GM18507 (cell line): ENCODE measurements around the gene RTL5.

Experiments
- DNase-seq: peaks from one replicate; pipeline ENCODE4 v3.0.0; 2011; ENCODE audit warnings: low read depth; ENCODE audit not compliant: insufficient read length; ENCODE audit errors: extremely low spot score
- FAIRE-seq: peaks from 2 replicates; lab custom pipeline; 2011; peaks lifted over from hg19 to GRCh38; lab: Jason Lieb, UNC

The RTL5 gene

GRCh38 chrX:72130762-72131250, 909 bp downstream of the RTL5 start:
- no peak for FAIRE-seq
- DNase-seq: no peak

- DNase-seq (no peak), FAIRE-seq (no peak)
Observed at GRCh38 chrX:72130156-72130761, 1.5 kb downstream of the RTL5 start.

GRCh38 chrX:72129661-72130060, 2.1 kb downstream of the RTL5 start:
- FAIRE-seq: no peak
- DNase-seq: no peak

GRCh38 chrX:72128881-72129280, 2.8 kb downstream of the RTL5 start:
- FAIRE-seq (no peak), DNase-seq (no peak)

GRCh38 chrX:72128183-72128834, 3.4 kb downstream of the RTL5 start:
- no peak for DNase-seq
- FAIRE-seq: no peak

- FAIRE-seq (no peak), DNase-seq (no peak)
Observed at GRCh38 chrX:72127332-72127731, 4.4 kb downstream of the RTL5 start.

GRCh38 chrX:72126539-72127140, 5.1 kb downstream of the RTL5 start:
- DNase-seq (no peak), FAIRE-seq (peak; percentile 91)

GRCh38 chrX:72126048-72126415, 5.7 kb downstream of the RTL5 start:
- no peak for FAIRE-seq
- no peak for DNase-seq

DNA sequence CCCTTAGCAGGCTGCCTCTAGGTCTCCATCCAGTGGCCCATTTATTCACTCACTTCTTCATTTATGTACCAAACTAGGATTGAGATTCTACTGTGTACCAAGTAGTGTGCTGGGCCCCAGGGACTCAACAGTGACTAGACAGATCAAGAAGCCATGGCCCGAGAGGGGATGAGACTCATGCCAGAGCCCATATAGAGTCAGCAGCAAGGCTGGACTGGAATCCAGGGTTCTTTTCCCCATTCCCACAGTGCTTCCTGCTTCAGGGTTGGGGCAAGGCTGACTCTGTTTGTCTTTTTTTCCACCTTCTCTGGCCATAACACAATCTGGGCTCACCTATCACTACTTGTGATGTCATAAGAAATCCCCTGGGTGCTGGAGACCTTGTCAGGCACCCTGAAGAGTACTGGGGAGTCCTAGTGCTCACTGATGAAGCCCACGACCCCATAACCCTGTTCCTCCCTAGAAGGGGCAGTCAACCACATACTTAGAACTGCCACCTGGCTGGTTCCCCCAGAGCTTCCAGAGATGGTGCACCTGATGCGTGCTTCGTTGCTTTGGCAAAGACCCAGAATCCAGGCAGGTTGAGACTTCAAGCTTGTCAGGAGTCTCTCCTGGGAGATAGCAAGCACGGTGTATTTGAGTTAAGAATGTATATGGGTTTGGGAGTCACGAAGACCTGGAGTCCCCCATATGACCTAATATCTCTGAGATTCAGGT, 6.2 kb downstream of the RTL5 start:
- DNase-seq (no peak), FAIRE-seq (no peak)

DNA sequence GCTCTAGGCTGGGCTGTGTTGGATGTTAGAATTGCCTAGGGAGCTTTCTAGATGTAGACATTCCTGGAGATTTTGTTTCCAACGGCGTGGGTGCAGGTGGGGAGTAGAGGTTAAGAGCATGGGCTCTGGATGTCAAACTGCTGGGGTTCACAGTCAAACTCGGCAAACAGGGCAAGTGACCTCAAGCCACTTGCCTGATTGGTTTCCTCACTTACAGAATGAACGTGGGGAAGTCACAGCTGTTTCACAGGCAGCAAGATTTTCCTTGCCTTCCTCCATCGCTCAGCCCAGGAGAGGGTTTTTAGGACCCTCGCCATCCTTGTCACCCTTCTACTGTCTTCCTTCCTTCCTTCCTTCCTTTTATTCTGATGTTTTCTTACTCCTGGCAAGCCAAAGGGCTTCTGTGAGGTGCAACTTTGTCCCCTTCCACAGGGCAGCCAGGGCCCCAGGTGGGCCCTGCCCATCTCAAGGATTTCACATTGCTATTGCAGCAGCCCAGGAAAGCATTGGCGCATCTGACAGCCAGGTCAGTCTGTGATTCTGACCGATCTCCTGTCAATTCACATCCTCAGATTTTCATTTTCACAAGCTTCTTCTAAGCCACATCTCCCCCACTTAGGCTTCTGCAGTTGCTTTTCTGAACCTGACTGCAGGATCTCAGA, 7.0 kb downstream of the RTL5 start:
- no peak for FAIRE-seq
- no peak for DNase-seq

DNA sequence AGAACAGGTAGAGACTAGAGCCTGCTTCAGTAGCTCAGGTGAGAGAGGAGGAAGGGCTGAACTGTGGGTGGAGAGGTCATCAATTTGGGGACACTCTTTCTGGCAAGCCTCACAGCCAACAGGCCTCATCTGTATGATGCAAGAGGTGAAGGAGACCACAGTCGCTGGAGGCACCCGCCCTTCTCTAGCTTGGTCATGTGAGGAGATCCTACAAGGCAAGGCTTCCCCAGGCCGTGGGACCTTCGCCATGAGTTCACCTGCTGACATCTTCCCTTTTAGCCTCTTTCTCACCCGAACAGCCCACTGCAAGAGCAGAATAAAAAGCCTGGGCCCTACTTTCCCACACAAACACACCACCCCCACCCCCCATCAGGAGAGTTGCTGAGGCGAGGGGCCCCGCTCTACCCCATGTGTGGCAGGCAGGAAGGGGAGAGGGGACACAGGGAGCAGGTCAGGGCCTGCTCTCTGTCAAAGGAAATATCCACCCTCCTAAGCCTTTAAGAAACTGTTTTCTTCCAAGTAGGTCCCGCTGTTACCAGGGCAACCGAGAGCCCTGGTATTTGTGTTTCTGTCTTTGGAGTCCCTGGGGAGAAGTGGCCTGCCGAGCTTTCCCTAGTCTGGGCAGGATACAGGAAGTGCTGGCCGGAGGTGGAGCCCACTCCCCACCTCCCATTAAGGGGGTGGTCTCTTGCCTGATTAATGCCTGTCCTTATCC, 8.1 kb downstream of the RTL5 start:
- no peak for DNase-seq
- FAIRE-seq: no peak

- FAIRE-seq: no peak
Observed at GRCh38 chrX:72122621-72123337, 8.9 kb downstream of the RTL5 start.

GRCh38 chrX:72121383-72121782, 10.3 kb downstream of the RTL5 start:
- peak; percentile 70 for FAIRE-seq
- DNase-seq: no peak

More at GRCh38 chrX:72122621-72123337, 8.9 kb downstream of the RTL5 start:
- no peak for DNase-seq

DNA sequence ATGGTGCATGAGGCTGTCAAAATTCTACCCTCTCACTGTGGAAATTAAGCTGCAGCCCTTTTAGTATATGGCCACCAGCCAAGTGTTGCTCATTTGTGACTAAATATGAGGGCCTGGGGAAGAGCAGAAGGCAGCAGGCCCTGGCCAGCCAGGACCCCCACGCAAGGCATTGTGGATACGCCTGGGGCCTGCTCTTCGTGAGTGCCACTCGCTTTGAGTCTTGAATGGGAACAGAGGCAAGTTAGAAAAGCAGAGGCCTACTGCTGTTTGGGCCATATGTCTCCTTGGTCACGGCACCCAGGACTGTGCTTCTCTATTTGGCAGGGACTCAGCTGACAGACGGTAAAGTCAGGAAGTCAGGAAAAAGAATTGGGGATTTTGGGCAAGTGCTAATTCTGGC, 10.9 kb downstream of the RTL5 start:
- no peak for FAIRE-seq
- no peak for DNase-seq

DNA sequence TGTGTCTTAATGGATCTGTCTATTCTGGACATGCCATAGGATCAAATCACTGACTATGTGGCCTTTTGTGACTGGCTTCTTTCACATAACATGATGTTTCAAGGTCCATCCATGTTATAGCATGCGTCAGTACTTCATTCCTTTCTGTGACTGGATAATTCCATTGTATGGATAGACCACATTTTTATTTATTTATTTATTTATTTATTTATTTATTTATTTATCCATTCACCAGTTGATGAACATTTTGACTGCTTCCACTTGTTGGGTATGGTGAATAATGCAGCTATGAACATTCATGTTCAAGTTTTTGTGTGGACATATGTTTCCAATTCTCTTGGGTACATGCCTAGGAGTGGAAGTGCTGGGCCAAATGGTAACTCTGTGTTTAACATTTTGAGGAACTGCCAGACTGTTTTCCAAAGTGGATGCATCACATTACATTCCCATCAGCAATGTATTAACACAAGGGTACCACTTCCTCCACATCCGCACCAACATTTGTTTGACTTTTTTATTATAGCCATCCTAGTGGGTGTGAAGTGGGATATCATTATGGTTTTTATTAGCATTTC, 14.0 kb downstream of the RTL5 start:
- DNase-seq (no peak), FAIRE-seq (no peak)

DNA sequence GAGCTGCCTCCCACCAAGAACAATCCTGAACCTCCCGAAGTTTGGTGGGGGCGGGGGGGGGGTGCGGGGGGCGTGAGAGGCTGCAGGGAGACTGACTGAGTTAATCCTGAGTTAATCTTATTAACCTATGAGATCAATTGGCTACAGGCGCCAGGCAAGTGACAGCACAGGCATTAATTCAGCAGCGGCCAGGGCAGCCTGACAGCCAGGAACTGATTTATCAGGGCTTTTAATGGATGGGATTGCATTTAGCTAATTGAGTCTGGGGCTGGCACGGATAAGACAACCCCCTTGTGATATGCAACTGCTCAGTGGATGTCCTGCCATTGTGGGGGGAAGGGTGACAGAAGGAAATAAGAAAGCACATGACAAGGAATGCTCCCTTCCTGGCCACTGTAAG, 16.3 kb downstream of the RTL5 start:
- DNase-seq (no peak), FAIRE-seq (no peak)

GRCh38 chrX:72114807-72115206, 16.9 kb downstream of the RTL5 start:
- DNase-seq: no peak
- no peak for FAIRE-seq

- DNase-seq: no peak
- FAIRE-seq: no peak
Observed at GRCh38 chrX:72114306-72114705, 17.4 kb downstream of the RTL5 start.
